Colonic mucosa (tissue), 4 donors: ENCODE measurements around the gene SDF2. TPM values are rescaled to one million over a fixed set of nuclear protein-coding genes. Genes with fewer than 3 reads are reported as not detected.

ENCODE experiments used
- DNase-seq: peaks from one replicate; pipeline ENCODE4 v3.0.0-alpha.2; 2020
- H3K27ac ChIP-seq: fragments of 200-600 bp; one replicate; pipeline ENCODE4 v1.8.0; 2021
- H3K27me3 ChIP-seq: fragments of 200-600 bp; one replicate; pipeline ENCODE4 v1.8.0; 2021
- H3K36me3 ChIP-seq: fragments of 200-600 bp; one replicate; pipeline ENCODE4 v1.8.0; 2021
- H3K4me1 ChIP-seq: fragments of 200-600 bp; one replicate; pipeline ENCODE4 v1.8.0; 2021; ENCODE audit warnings: mild to moderate bottlenecking
- H3K4me3 ChIP-seq: fragments of 200-600 bp; one replicate; pipeline ENCODE4 v1.8.0; 2021
- H3K9ac ChIP-seq, 2 donors: one replicate each; pipeline ENCODE4 v1.7.0; 2013; ENCODE audit warnings: control low read depth in 2 of 2, low read depth in 2 of 2, low read length in 2 of 2
- H3K9me3 ChIP-seq: fragments of 200-600 bp; one replicate; pipeline ENCODE4 v1.8.0; 2021
- intact Hi-C: fragments of 100-400 bp; cut with DNase I; formaldehyde crosslinking; loops from one replicate; pipeline ENCODE4 v1.14.1; 2022
- total RNA-seq, 2 donors: library from RNA; stranded (reverse); fragmentation: NEBNext Ultra II Directional in 1 of 2; extraction: Animal tissue kit (Norgen Biotek cat#: 25700) in 1 of 2; gene quantifications; one replicate each; pipeline ENCODE4 v1.2.1, GENCODE V29; 2021
- TF ChIP-seq, protein P1 (sequence below): fragments of 200-600 bp; IDR thresholded peaks from one replicate; pipeline ENCODE4 v1.8.0; 2022; ENCODE audit warnings: antibody characterized with exemption, mild to moderate bottlenecking
- donor health status: healthy.
- donor health status: DM: no; HTN: no; CAD: no.
- donor health status: DM: no; HTN: no; CAD: no.

The SDF2 gene
- total RNA-seq, 2 donors from 2014 or later = 50.7 to 56.4 TPM

DNA sequence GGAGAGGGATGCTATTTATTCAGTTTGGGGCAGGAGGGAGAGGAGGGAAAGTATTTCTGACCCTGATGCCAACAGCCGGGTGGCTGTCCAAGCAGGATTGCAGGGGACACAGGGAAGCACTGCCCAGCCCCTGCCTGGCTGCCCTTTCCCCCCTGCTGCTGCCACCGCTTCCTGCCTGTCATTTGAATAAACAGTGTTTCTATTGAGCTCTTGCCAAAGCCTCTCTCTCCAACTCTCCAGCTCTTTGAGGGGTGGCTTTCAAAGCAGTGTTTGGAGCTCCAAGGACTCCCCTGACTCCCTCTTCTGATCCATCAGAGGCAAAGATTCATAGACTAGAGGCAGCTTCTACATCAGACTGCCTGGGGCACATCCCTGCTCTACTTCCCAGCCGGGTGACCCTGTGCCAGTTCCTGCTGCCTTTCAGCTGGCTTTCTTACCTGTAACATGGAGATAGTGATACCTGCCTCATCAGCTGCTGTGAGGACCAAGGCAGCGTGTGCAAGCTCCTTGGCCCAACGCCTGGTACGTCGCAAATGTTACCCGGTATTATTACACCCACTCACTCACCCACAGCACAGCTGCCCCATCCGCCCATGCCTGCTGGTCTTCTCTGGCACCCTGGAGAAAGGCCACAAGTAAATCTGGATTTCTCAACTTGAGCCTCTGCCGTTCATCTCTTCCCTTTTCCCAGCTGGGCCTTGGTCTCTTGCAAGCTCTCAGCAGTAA lies 40.5 kb upstream of the SDF2 start:
- DNase-seq = no peak
- H3K27ac ChIP-seq = no peak overlapping the region
- H3K36me3 ChIP-seq = peaks cover 30% of the 10 kb centered on the region
- H3K27me3 ChIP-seq = no peaks in the 10 kb centered on the region
- intact Hi-C loops = no loop called here
- TF ChIP-seq, protein P1, sequence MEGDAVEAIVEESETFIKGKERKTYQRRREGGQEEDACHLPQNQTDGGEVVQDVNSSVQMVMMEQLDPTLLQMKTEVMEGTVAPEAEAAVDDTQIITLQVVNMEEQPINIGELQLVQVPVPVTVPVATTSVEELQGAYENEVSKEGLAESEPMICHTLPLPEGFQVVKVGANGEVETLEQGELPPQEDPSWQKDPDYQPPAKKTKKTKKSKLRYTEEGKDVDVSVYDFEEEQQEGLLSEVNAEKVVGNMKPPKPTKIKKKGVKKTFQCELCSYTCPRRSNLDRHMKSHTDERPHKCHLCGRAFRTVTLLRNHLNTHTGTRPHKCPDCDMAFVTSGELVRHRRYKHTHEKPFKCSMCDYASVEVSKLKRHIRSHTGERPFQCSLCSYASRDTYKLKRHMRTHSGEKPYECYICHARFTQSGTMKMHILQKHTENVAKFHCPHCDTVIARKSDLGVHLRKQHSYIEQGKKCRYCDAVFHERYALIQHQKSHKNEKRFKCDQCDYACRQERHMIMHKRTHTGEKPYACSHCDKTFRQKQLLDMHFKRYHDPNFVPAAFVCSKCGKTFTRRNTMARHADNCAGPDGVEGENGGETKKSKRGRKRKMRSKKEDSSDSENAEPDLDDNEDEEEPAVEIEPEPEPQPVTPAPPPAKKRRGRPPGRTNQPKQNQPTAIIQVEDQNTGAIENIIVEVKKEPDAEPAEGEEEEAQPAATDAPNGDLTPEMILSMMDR = no peak
- H3K4me1 ChIP-seq = no peaks in the 10 kb centered on the region
- H3K9me3 ChIP-seq = no peaks in the 10 kb centered on the region
- no peak overlapping the region for H3K9ac ChIP-seq
- H3K4me3 ChIP-seq = no peak overlapping the region

GRCh38 chr17:28700830-28701492 lies 39.3 kb upstream of the SDF2 start:
- no peaks in the 10 kb centered on the region for H3K4me1 ChIP-seq
- H3K36me3 ChIP-seq = peaks cover 38% of the 10 kb centered on the region
- H3K27ac ChIP-seq = no peak overlapping the region
- H3K9ac ChIP-seq = no peak overlapping the region
- no peak overlapping the region for H3K4me3 ChIP-seq
- no peaks in the 10 kb centered on the region for H3K27me3 ChIP-seq
- DNase-seq = no peak
- no peaks in the 10 kb centered on the region for H3K9me3 ChIP-seq
- TF ChIP-seq, protein P1 = no peak
- intact Hi-C loops = no loop called here

- Histone ChIP-seq H3K4me3 (no peak overlapping the region), H3K27ac (no peak overlapping the region), H3K9me3 (no peaks in the 10 kb centered on the region), H3K4me1 (no peaks in the 10 kb centered on the region), H3K9ac (no peak overlapping the region), H3K36me3 (peaks cover 42% of the 10 kb centered on the region), H3K27me3 (no peaks in the 10 kb centered on the region)
- intact Hi-C loops = no loop called here
- DNase-seq = no peak
- TF ChIP-seq, protein P1 = no peak
Observed at GRCh38 chr17:28700278-28700677, 38.6 kb upstream of the SDF2 start.

GRCh38 chr17:28698253-28698941 lies 36.7 kb upstream of the SDF2 start:
- intact Hi-C loops = no loop called here
- TF ChIP-seq, protein P1 = no peak
- Histone ChIP-seq H3K4me1 (no peaks in the 10 kb centered on the region), H3K9me3 (no peaks in the 10 kb centered on the region), H3K4me3 (no peak overlapping the region), H3K27me3 (no peaks in the 10 kb centered on the region), H3K9ac (peak overlapping the region; percentile 36 to 53), H3K27ac (peak overlapping the region; percentile 59), H3K36me3 (peaks cover 42% of the 10 kb centered on the region)
- DNase-seq = peak; percentile 91

DNA sequence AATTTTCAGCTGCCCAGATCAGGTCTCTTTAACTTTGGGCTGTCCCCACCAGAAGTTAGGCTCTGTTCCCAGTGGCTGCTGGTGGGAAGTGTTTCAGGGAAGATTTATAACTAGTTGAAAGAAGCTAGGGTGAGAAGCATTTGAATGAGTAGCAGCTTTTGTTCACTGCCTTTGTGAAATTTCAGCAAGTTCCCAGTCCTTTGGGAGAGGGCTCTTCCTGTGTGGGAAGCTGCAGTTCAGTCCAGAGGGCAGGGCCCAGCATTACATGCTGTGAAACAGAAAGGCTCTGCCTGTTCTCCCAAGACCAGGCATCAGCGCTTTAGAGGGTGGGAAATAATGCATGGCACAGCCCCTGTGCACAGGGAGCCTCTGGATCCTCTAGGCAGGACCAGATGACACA lies 32.2 kb upstream of the SDF2 start:
- peaks cover 28% of the 10 kb centered on the region for H3K36me3 ChIP-seq
- no peak for DNase-seq
- H3K27me3 ChIP-seq = no peaks in the 10 kb centered on the region
- TF ChIP-seq, protein P1 = no peak
- no peak overlapping the region for H3K27ac ChIP-seq
- no peak overlapping the region for H3K9ac ChIP-seq
- no peaks in the 10 kb centered on the region for H3K9me3 ChIP-seq
- intact Hi-C loops = no loop called here
- H3K4me1 ChIP-seq = no peaks in the 10 kb centered on the region
- no peak overlapping the region for H3K4me3 ChIP-seq
